ENCODE measurements around the gene PLXNA2. TPM values are rescaled to one million over a fixed set of nuclear protein-coding genes. Genes with fewer than 3 reads are reported as not detected.

PLXNA2 gene
- total RNA-seq, 1 donor from 2014 or later = 0.82 TPM

DNA sequence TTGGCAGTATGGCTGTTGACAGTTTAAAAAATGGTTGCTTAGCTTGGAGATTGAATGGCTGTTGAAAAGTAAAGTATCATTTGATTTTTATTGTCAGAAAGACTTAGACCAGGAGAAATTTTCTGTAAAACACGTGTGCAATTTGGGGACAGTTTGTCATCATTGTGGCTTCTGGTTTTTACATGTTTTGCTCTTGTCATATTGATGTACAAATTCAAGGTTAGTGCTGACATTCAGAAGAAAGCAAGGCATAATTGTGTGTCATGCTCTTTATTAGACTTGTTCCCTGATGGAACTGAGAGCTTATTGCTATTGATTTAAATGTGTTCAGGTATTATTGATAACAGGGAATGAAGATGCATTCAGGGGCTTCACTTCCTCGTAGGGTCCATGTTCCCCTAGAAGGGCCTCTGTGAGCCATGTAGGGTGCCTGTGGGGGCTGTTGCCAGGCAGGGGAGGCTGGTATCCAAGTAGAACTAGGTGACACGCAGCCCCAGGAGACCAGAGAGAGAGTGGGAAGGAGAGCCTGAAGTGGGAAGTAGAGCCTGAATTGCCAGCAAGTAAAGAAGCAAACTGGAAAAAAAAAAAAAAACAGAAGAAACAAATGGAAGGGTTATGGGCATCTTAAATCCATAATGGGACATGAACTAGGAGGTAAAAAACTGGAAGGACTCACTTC, 32.7 kb upstream of the PLXNA2 start:
- intact Hi-C loops (cut with micrococcal nuclease) = no loop called here

DNA sequence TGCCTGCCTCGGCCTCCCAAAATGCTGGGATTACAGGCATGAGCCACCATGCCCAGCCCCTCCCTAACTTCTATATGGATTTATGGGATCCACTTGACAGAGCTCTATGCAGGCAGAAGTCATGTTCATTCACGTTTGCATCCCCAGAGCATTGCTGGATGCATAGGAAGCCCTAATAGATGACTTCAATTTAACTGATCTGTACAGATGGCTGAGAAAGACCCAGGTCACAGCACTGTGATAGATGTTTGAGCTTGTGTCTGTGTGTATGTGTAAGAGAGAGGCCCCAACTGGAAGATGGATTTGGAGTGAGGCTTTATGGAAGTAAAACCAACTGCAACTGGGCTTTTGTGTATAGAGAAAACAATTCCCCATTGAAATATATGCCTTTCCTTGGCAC, 30.9 kb upstream of the PLXNA2 start:
- ChIA-PET CTCF (no interaction called here), POLR2A (no interaction called here)
- Mint-ChIP-seq H3K4me3 (no peak overlapping the region), H3K27ac (no peak overlapping the region), H3K4me1 (no peaks in the 10 kb centered on the region), H3K9me3 (no peaks in the 10 kb centered on the region), H3K36me3 (ENCODE audit: low read depth) (no peaks in the 10 kb centered on the region), H3K27me3 (peaks cover 24% of the 10 kb centered on the region)
- intact Hi-C loops (cut with micrococcal nuclease) = no loop called here
- DNase-seq (no peak), ATAC-seq (ENCODE audit: low read depth) (no peak)
- TF ChIP-seq, protein P1, sequence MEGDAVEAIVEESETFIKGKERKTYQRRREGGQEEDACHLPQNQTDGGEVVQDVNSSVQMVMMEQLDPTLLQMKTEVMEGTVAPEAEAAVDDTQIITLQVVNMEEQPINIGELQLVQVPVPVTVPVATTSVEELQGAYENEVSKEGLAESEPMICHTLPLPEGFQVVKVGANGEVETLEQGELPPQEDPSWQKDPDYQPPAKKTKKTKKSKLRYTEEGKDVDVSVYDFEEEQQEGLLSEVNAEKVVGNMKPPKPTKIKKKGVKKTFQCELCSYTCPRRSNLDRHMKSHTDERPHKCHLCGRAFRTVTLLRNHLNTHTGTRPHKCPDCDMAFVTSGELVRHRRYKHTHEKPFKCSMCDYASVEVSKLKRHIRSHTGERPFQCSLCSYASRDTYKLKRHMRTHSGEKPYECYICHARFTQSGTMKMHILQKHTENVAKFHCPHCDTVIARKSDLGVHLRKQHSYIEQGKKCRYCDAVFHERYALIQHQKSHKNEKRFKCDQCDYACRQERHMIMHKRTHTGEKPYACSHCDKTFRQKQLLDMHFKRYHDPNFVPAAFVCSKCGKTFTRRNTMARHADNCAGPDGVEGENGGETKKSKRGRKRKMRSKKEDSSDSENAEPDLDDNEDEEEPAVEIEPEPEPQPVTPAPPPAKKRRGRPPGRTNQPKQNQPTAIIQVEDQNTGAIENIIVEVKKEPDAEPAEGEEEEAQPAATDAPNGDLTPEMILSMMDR (IDR thresholded peaks at IDR 0.05) = no peak

More for the DNA sequence above, 32.7 kb upstream of the PLXNA2 start:
- TF ChIP-seq, protein P1 (IDR thresholded peaks at IDR 0.05) = no peak
- no peak overlapping the region for H3K27ac Mint-ChIP-seq
- H3K27me3 Mint-ChIP-seq = peaks cover 24% of the 10 kb centered on the region
- CTCF ChIA-PET = no interaction called here
- no peaks in the 10 kb centered on the region for H3K36me3 Mint-ChIP-seq (ENCODE audit: low read depth)
- POLR2A ChIA-PET = no interaction called here
- no peak overlapping the region for H3K4me3 Mint-ChIP-seq
- ATAC-seq (ENCODE audit: low read depth) = no peak
- H3K4me1 Mint-ChIP-seq = no peaks in the 10 kb centered on the region
- no peak for DNase-seq
- H3K9me3 Mint-ChIP-seq = no peaks in the 10 kb centered on the region

- intact Hi-C loops (cut with micrococcal nuclease) = no loop called here
- TF ChIP-seq, protein P1 (IDR thresholded peaks at IDR 0.05) = no peak
- Mint-ChIP-seq H3K27me3 (peaks cover 34% of the 10 kb centered on the region), H3K36me3 (ENCODE audit: low read depth) (no peaks in the 10 kb centered on the region), H3K4me3 (no peak overlapping the region), H3K4me1 (no peaks in the 10 kb centered on the region), H3K9me3 (no peaks in the 10 kb centered on the region), H3K27ac (no peak overlapping the region)
- ATAC-seq (ENCODE audit: low read depth) = no peak
- POLR2A ChIA-PET = no interaction called here
- no peak for DNase-seq
- CTCF ChIA-PET = no interaction called here
Observed at GRCh38 chr1:208273386-208274017, 29.3 kb upstream of the PLXNA2 start.

GRCh38 chr1:208272713-208273112, 28.5 kb upstream of the PLXNA2 start:
- no peaks in the 10 kb centered on the region for H3K9me3 Mint-ChIP-seq
- ATAC-seq (ENCODE audit: low read depth) = no peak
- intact Hi-C loops (cut with micrococcal nuclease) = no loop called here
- no peaks in the 10 kb centered on the region for H3K4me1 Mint-ChIP-seq
- DNase-seq = no peak
- CTCF ChIA-PET = no interaction called here
- no peak overlapping the region for H3K4me3 Mint-ChIP-seq
- H3K27ac Mint-ChIP-seq = no peak overlapping the region
- H3K36me3 Mint-ChIP-seq (ENCODE audit: low read depth) = no peaks in the 10 kb centered on the region
- H3K27me3 Mint-ChIP-seq = peaks cover 40% of the 10 kb centered on the region
- POLR2A ChIA-PET = no interaction called here
- TF ChIP-seq, protein P1 (IDR thresholded peaks at IDR 0.05) = no peak

- no peaks in the 10 kb centered on the region for H3K36me3 Mint-ChIP-seq (ENCODE audit: low read depth)
- no peak overlapping the region for H3K27ac Mint-ChIP-seq
- H3K4me1 Mint-ChIP-seq = no peaks in the 10 kb centered on the region
- intact Hi-C loops (cut with micrococcal nuclease) = no loop called here
- TF ChIP-seq, protein P1 (IDR thresholded peaks at IDR 0.05) = no peak
- CTCF ChIA-PET = no interaction called here
- no peak for ATAC-seq (ENCODE audit: low read depth)
- H3K9me3 Mint-ChIP-seq = no peaks in the 10 kb centered on the region
- POLR2A ChIA-PET = no interaction called here
- H3K4me3 Mint-ChIP-seq = no peak overlapping the region
- DNase-seq = no peak
- peaks cover 43% of the 10 kb centered on the region for H3K27me3 Mint-ChIP-seq
Observed at GRCh38 chr1:208272311-208272710, 28.1 kb upstream of the PLXNA2 start.

Measured in activated B cell treated with CpG ODN at 0.5 μM for 24 hours (primary cell).